PC-3 (cell line): Measurements from ENCODE around the gene MYOCD.

ENCODE experiments used
- CTCF ChIP-seq: fragments of 300-600 bp; sonication (generic); conservative IDR thresholded peaks from 2 replicates; pipeline ENCODE4 v1.5.1; 2017; ENCODE audit warnings: antibody characterized with exemption, low read depth, mild to moderate bottlenecking, low read length
- EZH2 ChIP-seq: fragments of 300-600 bp; sonication (generic); IDR thresholded peaks from one replicate; pipeline ENCODE4 v1.6.1; 2017; ENCODE audit warnings: antibody characterized with exemption, mild to moderate bottlenecking, low read length; ENCODE audit not compliant: unreplicated experiment
- EZH2phosphoT487 ChIP-seq: fragments of 300-600 bp; sonication (generic); IDR thresholded peaks from 2 replicates; pipeline ENCODE4 v1.6.1; 2018; ENCODE audit warnings: mild to moderate bottlenecking, antibody characterized with exemption, low read length, borderline replicate concordance

- no peak for TF ChIP-seq EZH2
- TF ChIP-seq CTCF = no peak
- no peak for TF ChIP-seq EZH2phosphoT487
These were observed 24.6 kb upstream of the MYOCD start for GRCh38 chr17:12641084-12641483.
